ENCODE data around the gene DNAH17.

DNAH17 gene

DNA sequence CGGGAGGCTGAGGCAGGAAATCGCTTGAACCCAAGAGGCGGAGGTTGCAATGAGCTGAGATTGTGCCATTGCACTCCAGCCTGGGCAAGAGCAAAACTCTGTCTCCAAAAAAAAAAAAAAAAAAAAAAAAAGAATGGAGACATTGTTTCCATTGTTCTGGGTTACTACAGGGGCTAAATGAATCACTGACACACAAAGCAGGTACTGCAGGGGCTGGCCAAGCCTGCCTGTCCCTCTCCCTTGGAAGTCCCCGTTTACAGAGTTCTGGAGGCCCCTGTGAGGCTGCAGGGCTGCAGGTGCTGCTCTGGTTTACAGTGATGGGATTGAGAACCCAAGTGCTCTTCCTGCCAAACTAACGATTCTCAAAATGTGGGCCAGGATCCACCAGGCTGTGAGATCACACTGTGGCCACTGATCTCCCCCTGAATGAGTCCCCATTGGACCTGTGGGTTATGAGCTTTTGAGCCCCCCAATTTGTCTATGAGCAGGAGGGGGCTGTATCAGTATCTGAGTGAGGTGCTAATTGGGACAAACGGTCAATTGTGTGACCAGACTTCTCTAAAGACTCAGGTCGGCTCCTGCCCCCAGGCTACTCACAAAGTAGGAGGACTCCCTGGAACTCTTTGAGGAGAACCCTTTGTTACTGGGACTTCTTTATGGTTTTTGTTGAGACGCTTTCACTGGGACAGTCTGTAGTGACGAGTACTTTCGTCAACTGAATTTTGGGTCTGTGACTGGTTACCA lies 39.0 kb downstream of the DNAH17 start:
- no peak for DNase-seq

DNA sequence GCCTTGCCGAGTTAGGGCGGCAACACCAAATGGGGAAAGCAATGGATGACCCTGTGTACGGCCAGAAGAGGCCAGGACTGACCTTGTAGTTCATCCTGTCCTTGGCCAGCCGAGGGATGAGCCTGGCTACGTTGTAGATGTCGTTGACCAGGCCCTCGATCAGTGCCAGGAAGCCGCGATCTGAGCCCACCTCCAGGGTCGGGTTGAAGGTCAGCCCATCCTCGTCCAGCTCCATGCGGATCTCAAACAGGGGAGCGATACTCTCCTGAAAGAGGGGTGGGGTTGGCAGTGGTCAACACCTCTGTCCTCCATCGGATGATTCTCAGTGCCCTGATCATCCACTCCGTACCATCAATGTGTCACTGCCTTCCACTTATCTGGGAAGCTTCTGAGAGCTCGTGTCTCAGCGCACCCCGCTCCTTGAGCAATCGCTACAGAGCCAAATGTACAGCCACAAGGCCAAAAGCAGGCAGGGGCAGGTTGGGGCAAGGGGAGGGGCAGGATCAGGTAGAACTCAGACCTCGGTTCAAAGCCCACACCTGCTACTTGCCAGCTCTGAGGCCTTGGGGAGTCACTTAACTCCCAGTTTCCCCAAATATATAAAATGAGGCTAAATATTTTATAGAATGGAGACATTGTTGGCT lies 39.9 kb downstream of the DNAH17 start:
- DNase-seq = no peak

DNA sequence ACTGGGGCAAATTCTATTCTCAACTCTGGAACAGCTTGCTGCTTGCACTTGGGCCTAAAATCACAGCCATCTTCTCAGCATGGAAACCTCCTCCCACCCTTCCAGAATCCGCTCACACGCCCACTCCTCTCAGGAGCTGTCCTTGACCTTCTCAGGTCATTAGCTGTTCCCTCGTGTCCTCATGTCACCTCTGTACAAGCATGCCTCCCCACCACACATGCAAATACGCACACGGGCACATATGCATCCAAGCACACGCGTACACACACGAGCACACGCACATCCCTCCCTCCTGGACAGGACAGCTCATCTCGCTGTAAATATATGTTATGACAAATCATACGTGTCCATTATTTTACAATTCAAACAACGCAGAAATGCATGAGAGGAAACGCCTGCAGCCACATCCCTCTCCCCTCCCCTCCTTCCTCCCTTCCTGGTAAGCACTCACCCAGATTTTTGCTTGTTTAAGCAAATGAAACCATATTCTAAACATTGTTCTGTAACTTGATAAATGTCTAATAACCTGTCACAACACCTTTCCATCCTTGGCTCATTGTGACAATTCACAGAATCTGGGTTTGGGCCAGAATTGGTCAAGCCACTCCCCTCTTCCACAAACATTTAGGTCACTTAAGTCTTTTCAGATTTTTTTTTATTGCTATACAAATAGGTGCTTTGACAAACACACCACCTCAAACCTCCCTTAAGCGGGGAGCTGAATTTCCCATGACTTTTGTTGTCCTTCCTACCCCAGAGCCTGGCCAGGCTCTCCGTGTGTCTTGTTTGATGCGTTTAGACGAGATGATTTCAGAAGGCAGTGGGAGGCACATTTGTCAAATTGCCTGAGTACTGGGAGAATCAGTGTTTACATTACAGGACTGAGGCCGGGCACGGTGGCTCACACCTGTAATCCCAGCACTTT lies 41.7 kb downstream of the DNAH17 start:
- DNase-seq = peak in 3 of 6 experiments; percentile 9 to 28 (median 19)

DNA sequence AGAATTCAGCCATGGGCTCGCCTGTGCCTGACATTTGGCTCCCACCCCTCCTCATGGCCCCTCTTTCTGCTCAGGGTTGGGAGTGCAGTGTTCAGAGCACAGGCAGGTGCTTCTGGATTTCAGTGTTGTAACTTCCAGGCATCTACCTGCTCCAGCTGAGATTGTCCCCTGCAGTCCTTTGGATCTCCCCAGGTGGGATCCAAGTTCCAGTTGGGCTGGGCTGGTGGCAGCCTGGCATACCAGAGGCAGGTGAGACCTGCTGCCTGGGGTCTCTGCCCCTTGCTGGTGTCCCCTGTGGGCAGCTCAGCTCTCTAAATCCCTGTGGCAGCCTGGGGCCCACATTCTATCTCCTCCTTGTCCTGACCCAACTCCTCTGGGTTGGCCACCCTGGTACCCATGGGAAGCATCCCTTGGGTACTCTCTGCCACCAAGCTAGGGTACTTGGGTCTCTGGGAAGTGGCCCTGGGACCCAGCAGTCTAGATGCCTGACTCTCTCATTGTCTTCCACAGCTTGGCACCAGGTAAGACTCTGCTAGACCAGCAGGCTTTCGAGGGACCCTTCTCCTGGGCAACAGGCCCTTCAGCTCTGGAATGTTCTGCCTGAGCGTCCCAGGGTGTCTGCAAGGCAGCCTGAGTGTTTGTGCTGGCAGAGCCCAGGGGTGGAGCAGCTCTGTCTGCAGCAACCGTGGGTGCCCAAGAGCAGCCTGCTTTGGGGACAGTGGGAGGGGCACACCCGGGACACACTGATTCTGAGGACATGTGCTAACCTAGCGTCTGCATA lies 42.5 kb downstream of the DNAH17 start:
- DNase-seq = no peak

DNA sequence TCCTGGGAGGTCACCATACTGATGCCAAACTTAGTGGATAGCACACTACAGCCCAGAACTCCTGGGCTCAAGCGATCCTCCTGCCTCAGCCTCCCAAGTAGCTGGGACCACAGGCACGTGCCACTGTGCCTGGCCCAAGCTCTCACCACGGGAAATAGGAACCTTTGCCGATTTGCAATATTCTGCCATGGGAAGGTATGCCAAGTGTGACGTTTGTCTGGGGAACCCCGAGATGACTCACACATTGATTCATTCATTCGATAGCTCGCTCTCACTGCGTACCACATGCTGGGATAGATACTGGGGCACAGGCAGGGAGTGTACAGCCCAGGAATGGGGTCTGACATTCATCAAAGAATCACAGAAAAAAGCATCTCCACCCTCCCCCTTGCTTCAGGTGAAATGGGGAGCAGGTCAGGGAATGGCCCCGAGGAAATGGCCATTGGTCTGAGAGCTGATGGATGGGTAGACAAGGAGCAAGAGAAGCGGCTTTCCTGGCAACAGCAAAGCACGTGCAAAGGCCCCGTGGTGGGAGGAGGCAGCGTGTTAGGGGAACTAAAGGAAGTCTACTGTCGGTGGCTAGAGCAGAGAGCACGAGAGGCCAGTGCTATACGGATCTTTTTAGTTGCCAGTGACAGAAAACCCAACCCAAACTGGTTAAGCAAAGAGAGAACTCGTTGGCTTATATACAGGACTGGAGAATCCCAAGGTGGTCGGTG lies 44.1 kb downstream of the DNAH17 start:
- no peak for DNase-seq

DNA sequence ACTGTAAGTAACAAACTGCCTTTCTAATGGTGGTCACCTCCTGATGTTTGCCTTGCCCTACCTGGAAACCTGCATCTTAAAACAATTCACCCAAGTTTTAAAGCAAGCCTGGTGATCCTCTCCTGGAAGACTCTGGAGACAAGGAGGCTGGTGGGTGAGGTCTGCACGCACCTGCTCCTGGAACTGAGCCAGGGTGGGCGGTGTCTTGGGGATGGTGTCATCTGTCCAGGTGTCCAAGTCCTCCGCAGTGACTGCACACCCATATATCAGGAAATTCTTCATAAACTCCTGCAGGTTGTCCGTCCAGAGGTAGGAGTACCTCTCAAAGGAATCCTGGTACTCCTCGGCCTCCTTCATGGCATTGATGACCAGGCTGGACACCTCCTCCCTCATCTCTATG lies 44.9 kb downstream of the DNAH17 start:
- DNase-seq = no peak

DNA sequence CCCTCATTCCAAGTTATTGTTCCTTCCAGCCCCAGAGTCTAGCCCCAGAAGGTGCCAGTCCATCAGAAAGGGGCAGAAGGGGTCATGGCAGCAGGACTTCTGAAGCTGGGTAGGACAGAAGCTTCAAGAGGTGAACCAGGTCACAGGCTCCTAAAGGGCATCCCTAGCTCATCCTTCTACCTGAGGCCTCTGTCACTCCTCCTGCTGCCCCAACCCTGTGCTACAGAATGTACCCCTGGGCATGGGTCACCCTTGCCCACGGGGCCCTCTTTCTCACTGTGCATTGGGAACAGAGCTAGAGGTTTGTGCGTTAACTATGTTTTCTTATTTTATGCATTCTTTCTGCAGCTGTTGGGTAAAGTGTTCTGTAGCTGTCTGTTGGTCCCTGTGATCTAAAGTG lies 46.5 kb downstream of the DNAH17 start:
- DNase-seq = no peak

DNA sequence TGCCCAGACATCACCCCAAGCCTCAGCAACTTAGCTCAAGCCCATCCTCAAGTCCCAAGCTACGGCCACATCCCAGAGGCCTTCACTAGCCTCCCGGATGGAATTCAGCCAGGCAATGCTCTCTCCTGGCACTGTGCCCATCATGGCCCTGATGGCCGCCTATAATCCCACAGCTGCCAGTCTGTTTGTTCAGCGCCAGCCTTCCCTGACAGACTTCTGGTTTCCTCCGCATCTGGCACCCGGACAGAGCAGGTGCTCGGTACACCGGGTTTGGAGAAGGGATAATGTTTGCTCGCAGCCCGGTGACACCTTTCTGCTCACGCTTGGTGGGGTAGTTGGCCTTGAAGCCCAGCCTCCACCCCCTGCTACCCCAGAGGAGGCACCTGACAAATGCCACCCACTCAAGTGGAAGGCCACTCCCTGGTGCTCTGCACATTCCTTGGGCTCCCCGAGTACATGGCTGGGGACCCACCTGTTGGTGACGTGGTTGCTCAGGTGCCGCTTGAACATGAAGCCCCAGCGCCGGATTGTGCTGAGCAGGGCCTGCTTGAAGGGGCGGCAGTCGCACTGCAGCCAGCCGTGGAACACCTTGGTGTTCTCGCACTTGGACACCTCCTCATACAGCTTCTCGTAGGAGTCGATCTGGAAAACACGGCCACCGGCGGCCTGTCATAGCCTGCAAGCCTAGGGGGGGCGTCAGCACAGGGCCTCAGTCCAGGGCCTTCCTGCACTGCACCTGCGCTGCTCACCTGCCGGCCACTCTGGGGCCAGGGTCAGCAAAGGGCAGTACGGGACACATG lies 47.1 kb downstream of the DNAH17 start:
- no peak for DNase-seq

DNA sequence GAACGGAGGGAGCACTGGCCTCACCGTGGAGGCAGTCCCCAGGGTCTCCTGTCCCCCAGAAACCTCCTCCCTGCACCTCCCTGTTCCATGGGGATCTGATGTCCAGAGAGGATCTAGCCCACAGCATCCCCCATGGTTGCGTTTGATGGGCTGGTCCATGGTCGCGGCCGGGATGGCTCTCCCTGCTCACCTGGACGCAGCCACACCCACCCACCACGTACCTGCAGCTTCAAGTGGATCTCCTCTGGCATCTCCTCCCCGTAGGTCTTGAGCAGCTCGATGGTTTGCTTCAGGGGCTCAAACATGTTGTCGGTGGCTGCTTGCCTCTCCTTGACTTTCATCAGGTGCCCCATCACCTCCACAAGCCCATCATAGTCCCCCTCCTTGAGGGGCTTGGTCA lies 47.9 kb downstream of the DNAH17 start:
- no peak for DNase-seq

DNA sequence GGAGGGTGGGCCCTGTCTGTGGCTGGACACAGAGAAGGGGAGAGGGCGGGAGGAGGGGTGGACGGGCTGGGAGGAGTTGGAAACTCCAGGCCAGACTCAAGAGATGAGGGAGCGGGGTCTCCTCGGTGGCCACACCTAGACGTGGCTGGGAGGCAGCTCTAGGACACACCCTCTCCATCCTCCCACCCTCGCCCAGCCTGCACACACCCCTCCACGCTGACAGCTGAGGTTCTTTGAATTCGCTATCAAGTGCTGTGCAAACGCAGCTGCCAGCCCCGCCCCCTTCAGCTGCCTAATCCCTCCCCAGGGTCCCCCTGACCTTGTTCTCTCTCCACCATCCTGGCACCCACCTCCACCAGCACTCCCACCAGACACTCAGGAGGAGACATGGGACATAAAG lies 48.7 kb downstream of the DNAH17 start:
- no peak for DNase-seq

DNA sequence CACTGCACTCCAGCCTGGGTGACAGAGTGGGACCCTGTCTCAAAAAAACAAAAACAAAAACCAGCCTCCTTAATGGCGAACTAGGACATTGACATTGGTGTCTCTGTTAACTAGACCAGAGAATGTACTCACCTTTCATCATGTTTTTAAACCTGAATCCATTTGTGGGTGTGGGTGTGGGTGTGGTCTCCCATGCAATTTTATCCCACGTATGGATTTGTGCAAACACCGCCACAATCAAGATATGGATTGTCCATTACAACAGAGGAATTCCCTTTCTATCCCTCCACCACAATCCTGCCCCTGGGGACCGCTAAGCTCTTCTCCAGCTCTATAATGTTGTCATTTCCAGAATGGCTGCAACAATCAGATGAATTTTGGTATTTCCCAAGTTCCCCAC lies 49.9 kb downstream of the DNAH17 start:
- DNase-seq = no peak

DNA sequence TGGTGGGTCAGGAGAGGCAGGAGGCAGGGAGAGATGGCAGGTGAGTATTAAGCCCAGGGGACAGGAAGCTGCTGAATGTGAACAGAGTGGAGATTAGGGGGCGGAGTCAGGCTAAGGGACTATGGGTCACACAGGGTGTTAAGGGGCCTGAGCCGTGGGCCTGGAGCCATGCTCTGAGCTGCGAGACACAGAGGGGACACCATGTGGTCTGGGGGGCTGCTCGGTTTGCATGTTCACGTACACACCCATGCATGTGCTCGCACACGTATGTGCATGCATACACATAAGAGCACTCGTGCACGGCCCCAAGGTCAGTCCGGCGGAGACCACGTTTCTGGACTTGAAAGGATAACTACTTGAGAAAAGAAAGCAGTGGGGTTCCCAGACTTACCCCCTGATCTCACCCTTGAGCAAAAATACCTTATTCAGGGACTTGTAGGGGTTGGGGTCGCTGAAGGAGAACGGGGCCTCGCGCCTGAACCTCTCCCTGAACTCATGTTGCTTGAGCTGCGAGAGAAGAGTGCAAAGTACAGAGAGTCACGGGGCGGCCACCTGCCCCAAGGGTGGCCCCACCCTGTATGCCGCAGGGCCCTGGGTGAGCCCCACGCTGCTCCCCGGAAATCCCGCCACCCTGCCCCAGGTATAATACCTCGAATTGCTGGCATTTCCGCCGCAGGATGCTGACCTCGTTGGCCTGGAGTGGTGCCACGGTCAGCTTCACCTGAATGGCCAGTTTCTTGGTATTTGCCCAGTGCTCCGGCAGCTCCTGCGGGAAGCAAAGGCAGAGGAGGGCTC lies 50.8 kb downstream of the DNAH17 start:
- no peak for DNase-seq

DNA sequence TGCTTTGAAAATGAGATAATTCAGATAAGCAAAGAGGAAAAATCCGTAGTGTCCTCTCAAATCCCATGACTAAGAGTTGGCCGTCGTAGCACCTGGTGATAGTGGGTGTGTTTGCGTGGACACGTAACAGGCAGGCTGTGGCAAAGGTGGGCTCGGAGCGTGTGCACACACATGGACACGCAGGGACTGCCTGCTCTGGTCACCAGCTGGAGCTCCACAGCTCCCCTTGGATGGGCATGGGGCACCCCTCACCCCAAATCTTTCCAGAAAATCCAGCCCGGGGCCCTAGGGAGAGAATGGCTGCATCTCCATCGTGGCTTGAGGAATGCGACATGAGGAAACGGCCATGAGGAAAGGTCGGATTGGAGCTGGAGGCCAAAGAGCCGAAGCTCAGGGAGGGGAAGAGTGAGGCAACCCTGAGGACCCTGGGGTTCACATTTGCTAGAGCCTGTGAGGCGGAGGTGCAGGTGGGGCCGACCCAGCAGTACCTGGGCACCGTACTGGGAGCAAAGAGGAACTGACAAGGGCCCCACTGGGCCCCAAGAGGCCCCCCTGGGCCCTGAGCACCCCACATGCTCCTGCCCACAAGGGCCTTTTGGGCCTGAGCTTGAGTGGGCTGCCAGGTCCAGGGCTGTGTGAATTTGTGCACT lies 51.6 kb downstream of the DNAH17 start:
- DNase-seq = no peak

DNA sequence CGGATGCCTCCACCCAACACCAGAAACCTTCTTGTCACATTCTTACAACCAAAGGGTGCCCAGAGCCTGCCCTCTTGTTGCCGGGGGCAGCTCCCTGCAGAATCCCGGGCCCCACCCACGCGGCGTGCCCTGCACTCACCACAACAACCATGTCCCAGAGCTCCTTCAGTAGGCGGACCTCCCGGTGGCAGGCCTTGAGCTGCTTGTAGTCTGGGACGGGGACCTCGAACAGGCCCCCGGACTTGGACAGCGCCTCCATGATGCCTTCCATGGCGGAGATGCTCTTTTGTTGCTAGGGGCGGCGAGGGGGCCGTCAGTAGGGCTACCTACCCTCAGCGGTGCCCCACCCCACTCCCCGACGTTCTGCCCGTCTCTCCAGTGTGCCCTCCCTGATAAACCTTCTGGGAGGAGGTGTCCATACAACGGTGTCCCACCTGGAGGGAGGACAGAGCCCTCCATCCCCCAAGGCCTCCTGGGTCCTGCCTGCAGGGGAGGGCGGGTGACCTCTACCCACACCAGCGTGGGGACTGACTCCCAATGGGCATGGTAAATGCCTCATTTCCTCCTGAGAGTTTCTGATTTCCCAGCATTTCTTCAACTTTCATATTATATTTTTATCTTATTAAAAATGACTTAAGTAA lies 52.2 kb downstream of the DNAH17 start:
- no peak for DNase-seq

DNA sequence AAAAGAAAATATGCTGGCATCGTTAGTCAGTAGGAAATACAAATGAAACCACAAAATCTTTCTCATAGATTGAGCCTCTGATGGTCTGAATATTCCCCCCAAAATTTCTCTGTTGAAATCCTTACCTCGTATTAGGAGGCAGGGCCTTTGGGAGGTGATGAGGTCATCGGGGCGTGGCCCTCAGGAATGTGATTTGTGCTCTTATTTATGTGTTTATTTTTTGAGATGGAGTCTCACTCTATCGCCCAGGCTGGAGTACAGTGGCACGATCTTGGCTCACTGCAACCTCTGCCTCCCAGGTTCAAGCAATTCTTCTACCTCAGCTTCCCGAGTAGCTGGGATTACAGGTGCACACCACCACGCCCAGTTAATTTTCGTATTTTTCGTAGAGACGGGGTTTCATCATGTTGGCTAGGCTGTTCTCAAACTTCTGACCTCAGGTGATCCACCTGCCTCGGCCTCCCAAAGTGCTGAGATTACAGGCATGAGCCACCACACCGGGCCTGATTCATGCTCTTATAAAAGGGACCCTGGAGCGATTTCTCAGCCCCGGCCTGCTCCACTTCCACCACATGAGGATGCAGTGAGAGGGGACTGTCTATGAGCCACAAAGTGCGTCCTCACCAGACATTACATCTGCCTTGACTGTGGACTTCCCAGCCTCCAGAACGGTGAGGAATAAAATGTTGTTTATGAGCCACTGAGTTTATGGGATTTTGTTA lies 53.1 kb downstream of the DNAH17 start:
- no peak for DNase-seq

DNA sequence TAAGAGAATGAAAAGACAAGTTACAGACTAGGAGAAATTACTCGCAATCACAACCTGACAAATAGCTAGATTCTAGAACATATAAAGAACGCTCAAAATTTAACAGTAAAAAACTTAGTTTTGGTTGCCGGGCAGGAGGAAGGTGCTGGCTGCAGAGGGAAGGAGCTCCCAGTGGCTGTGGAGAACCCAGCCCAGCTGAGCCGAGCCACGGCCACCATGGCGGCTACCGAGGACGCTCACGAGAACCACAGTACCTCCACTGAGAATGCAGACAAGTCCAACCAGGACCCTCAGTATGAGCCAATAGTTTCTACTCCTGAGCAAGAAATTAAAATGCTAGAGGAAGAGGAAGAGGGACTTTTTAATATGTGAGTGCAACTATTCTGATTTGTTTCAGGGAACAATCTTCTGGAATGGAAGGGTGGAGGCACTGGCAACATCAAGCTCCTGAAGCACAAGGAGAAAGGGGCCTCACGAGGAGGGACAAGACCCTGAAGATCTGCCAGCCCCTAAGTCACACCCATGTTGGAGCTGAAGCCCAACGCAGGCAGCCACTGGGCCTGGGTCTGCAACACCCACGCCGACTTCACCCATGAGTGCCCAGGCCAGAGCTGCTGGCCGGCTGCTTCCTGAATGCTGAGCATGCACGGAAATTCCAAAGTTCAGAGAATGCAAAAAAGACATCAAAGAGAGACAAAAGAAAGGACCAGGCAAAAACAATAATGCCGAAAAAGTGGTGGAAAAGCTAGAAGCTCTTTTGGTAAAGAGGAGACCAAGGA lies 55.0 kb downstream of the DNAH17 start:
- no peak for DNase-seq

DNA sequence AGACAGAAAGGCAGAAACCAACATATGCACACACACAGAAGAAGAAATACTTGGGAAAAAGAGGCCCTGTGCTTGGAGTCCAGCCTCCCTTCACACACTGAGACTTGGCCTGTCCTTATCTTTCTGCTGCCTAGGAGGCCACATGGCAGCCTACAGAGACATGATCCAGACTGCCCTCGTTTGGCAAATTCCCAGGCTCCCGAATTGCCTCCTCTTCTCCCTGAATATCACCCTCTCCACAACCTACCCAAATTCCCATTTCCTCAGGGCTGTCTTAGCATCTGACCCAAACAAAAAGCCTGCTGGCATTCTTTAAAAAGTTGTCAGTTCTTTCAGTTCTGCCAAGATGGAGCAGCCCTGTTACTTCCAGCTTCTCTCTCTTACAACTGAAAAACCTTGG lies 59.8 kb downstream of the DNAH17 start:
- DNase-seq = no peak

DNA sequence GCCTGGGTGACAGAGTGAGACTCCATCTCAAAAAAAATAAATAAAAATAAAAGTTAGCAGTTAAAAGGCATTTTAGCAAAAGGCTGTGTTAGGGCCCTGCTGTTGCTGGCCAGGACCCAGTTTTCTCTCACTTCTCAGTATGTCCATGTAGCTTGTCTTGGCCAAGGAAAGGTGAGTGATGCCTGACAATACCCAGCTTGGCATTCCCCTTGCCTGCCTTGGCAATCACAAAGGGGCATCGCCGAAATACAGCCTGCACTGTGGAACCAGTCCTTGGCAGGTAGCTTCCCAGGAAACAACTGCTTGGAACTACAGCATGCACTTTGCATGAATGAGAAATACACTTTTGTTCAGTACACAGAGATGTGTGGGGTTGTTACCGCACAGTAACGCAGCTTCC lies 61.7 kb downstream of the DNAH17 start:
- no peak for DNase-seq
